H9 (cell line): ENCODE data around the gene CBX8. TPM values are rescaled to one million over a fixed set of nuclear protein-coding genes. Genes with fewer than 3 reads are reported as not detected.

Source experiments
- DNase-seq: peaks from one replicate; pipeline ENCODE4 v3.0.0-alpha.2; 2017
- H2AFZ ChIP-seq: one replicate; pipeline ENCODE4 v1.6.1; 2013; ENCODE audit warnings: mild to moderate bottlenecking, low read length, control low read depth, moderate library complexity
- H2AK5ac ChIP-seq: 2 replicates; pipeline ENCODE4 v1.6.1; 2013; ENCODE audit warnings: low read length, control low read depth, mixed read lengths; ENCODE audit not compliant: insufficient read length
- H2BK120ac ChIP-seq: one replicate; pipeline ENCODE4 v1.6.1; 2013; ENCODE audit warnings: low read depth, mild to moderate bottlenecking, low read length, control low read depth, inconsistent platforms; ENCODE audit not compliant: poor library complexity, severe bottlenecking
- H2BK12ac ChIP-seq: 2 replicates; pipeline ENCODE4 v1.6.1; 2013; ENCODE audit warnings: low read length, control low read depth, mixed read lengths, low read depth; ENCODE audit not compliant: insufficient read length
- H2BK15ac ChIP-seq: 2 replicates; pipeline ENCODE4 v1.6.1; 2013; ENCODE audit warnings: low read depth, low read length, control low read depth
- H2BK20ac ChIP-seq: one replicate; pipeline ENCODE4 v1.6.1; 2013; ENCODE audit warnings: low read depth, mild to moderate bottlenecking, low read length, control low read depth, inconsistent platforms; ENCODE audit not compliant: poor library complexity, severe bottlenecking
- H2BK5ac ChIP-seq: 2 replicates; pipeline ENCODE4 v1.6.1; 2013; ENCODE audit warnings: low read length, control low read depth, mixed read lengths; ENCODE audit not compliant: insufficient read length
- H3K14ac ChIP-seq: 2 replicates; pipeline ENCODE4 v1.6.1; 2013; ENCODE audit warnings: low read length, control low read depth; ENCODE audit not compliant: insufficient read depth
- H3K18ac ChIP-seq: 2 replicates; pipeline ENCODE4 v1.6.1; 2013; ENCODE audit warnings: low read depth, mild to moderate bottlenecking, mixed read lengths, low read length, control low read depth; ENCODE audit not compliant: insufficient read length
- H3K23ac ChIP-seq: 2 replicates; pipeline ENCODE4 v1.6.1; 2013; ENCODE audit warnings: low read length, control low read depth, mixed read lengths, low read depth; ENCODE audit not compliant: insufficient read length
- H3K23me2 ChIP-seq: 2 replicates; pipeline ENCODE4 v1.6.1; 2013; ENCODE audit warnings: low read depth, mild to moderate bottlenecking, mixed read lengths, low read length, control low read depth; ENCODE audit not compliant: insufficient read length, poor library complexity, severe bottlenecking
- H3K27ac ChIP-seq: 2 replicates; pipeline ENCODE4 v1.5.1; 2013; ENCODE audit warnings: low read length, control low read depth, mixed read lengths, low read depth; ENCODE audit not compliant: insufficient read length
- H3K27me3 ChIP-seq: 2 replicates; pipeline ENCODE4 v1.6.1; 2013; ENCODE audit warnings: low read length, control low read depth, inconsistent platforms; ENCODE audit not compliant: insufficient read depth
- H3K4ac ChIP-seq: 2 replicates; pipeline ENCODE4 v1.6.1; 2013; ENCODE audit warnings: low read depth, mild to moderate bottlenecking, control low read depth, inconsistent platforms, low read length, moderate library complexity
- H3K4me1 ChIP-seq: 2 replicates; pipeline ENCODE4 v1.6.1; 2013; ENCODE audit warnings: low read length, control low read depth, inconsistent platforms; ENCODE audit not compliant: insufficient read depth
- H3K4me2 ChIP-seq: 2 replicates; pipeline ENCODE4 v1.6.1; 2013; ENCODE audit warnings: low read length, control low read depth, mixed read lengths; ENCODE audit not compliant: insufficient read length, insufficient read depth
- H3K56ac ChIP-seq: 2 replicates; pipeline ENCODE4 v1.6.1; 2013; ENCODE audit warnings: low read depth, mild to moderate bottlenecking, mixed read lengths, low read length, control low read depth; ENCODE audit not compliant: insufficient read length
- H3K79me1 ChIP-seq: 2 replicates; pipeline ENCODE4 v1.6.1; 2013; ENCODE audit warnings: low read depth, mild to moderate bottlenecking, moderate library complexity, low read length, control low read depth, inconsistent platforms; ENCODE audit not compliant: insufficient read depth, poor library complexity, severe bottlenecking
- H3K79me2 ChIP-seq: 2 replicates; pipeline ENCODE4 v1.6.1; 2013; ENCODE audit warnings: low read length, control low read depth, inconsistent platforms; ENCODE audit not compliant: insufficient read depth
- H3K9ac ChIP-seq: 2 replicates; pipeline ENCODE4 v1.6.1; 2013; ENCODE audit warnings: low read length, control low read depth, mixed read lengths; ENCODE audit not compliant: insufficient read length; ENCODE audit errors: extremely low read depth
- H3K9me3 ChIP-seq: one replicate; pipeline ENCODE4 v1.6.1; 2013; ENCODE audit warnings: low read depth, low read length, inconsistent platforms; ENCODE audit not compliant: control insufficient read depth
- H3T11ph ChIP-seq: one replicate; pipeline ENCODE4 v1.6.1; 2013; ENCODE audit warnings: mild to moderate bottlenecking, low read length, control low read depth, inconsistent platforms
- H4K20me1 ChIP-seq: one replicate; pipeline ENCODE4 v1.6.1; 2013; ENCODE audit not compliant: control insufficient read depth, insufficient read length, insufficient read depth
- H4K5ac ChIP-seq: 2 replicates; pipeline ENCODE4 v1.6.1; 2013; ENCODE audit warnings: low read depth, mild to moderate bottlenecking, mixed read lengths, low read length, control low read depth; ENCODE audit not compliant: insufficient read length
- H4K8ac ChIP-seq: replicated peaks from 2 replicates; pipeline ENCODE4 v1.6.1; 2013; ENCODE audit warnings: low read length, control low read depth, mixed read lengths, low read depth; ENCODE audit not compliant: insufficient read length
- H4K91ac ChIP-seq: 2 replicates; pipeline ENCODE4 v1.6.1; 2013; ENCODE audit warnings: low read depth, mild to moderate bottlenecking, moderate library complexity, mixed read lengths, low read length, control low read depth; ENCODE audit not compliant: insufficient read length
- H3K27ac Mint-ChIP-seq, 3 experiments: 2 replicates in 2 of 3; 3 replicates in 1 of 3; pipeline ENCODE4 v1.8.0; 2020 to 2021; ENCODE audit warnings: mixed read lengths in 3 of 3, mild to moderate bottlenecking in 1 of 3, moderate library complexity in 1 of 3
- H3K27me3 Mint-ChIP-seq: 2 replicates; pipeline ENCODE4 v1.8.0; 2021; ENCODE audit warnings: low read depth, mild to moderate bottlenecking, moderate library complexity, mixed read lengths
- H3K36me3 Mint-ChIP-seq, 3 experiments: 2 replicates in 2 of 3; 3 replicates in 1 of 3; pipeline ENCODE4 v1.8.0; 2020 to 2021; ENCODE audit warnings: low read depth in 3 of 3, mixed read lengths in 3 of 3; ENCODE audit not compliant: insufficient read depth in 1 of 3
- H3K4me1 Mint-ChIP-seq, 2 experiments: 2 replicates each; pipeline ENCODE4 v1.8.0; 2020; ENCODE audit warnings: mixed read lengths in 2 of 2
- H3K4me3 Mint-ChIP-seq, 2 experiments: 2 replicates in 1 of 2; 3 replicates in 1 of 2; pipeline ENCODE4 v1.8.0; 2020 to 2021; ENCODE audit warnings: mild to moderate bottlenecking in 2 of 2, mixed read lengths in 2 of 2, moderate library complexity in 1 of 2
- H3K9me3 Mint-ChIP-seq, 2 experiments: 2 replicates in 1 of 2; 3 replicates in 1 of 2; pipeline ENCODE4 v1.8.0; 2020; ENCODE audit warnings: mild to moderate bottlenecking in 2 of 2, mixed read lengths in 2 of 2, moderate library complexity in 1 of 2
- WGBS: extraction: QIAGEN DNeasy Blood & Tissue Kit; methylation state at CpG from one replicate; pipeline ENCODE4 v1.1.7; 2013; ENCODE audit warnings: missing lambda C conversion rate, low lambda C conversion rate, mixed read lengths; ENCODE audit not compliant: insufficient read length; ENCODE audit errors: extremely low coverage; 5-methylcytosine and 5-hydroxymethylcytosine counted together
- total RNA-seq: library from RNA; stranded (reverse); gene quantifications from 2 replicates; pipeline ENCODE4 v1.2.1, GENCODE V29; 2021
- TF ChIP-seq, protein P1 (sequence below): fragments of 200-600 bp; sonication (generic); conservative IDR thresholded peaks from 3 replicates; pipeline ENCODE4 v1.8.0; 2021; ENCODE audit warnings: antibody characterized with exemption, mild to moderate bottlenecking

CBX8 gene
- total RNA-seq, 1 experiment from 2014 or later, result 1.2 TPM

DNA sequence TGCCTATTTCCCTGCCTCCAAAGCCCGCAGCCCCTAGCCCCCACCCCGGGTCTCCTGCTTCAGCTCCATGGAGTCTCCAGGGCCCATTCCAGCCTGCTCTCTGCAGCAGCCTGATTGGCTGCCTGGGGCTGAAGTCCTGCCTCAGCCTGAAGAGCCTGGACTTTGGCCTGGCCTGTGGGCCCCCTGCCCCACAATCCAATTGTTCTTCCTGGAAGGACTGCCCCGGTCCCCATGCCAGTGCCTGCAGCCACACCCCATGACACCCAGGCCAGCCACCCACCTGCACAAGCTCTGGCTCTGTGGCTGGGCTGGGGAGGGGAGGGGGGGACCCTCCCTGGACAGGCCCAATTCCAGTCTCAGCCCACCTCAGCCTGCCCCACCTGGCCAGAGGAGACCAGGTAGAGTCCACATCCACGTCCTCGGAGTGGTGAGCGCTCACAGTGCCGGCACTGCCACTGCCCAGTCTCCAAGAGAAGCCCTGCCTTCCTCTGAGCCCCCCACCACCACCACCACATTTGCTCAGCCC lies 53.9 kb downstream of the CBX8 start:
- Histone ChIP-seq H3K14ac (no peak overlapping the region), H2BK15ac (no peak overlapping the region), H4K20me1 (peaks cover 4% of the 10 kb centered on the region), H2AFZ (no peak overlapping the region), H4K91ac (no peak overlapping the region), H3K4ac (no peak overlapping the region), H3K18ac (no peak overlapping the region), H3K23me2 (peaks cover 13% of the 10 kb centered on the region), H3K9me3 (no peaks in the 10 kb centered on the region), H3K9ac (no peak overlapping the region), H2BK12ac (no peak overlapping the region), H3K79me2 (no peaks in the 10 kb centered on the region), H3K23ac (no peak overlapping the region), H3T11ph (no peak overlapping the region), H3K4me1 (peaks cover 2% of the 10 kb centered on the region; the same call in 1 of the 2 replicates), H3K56ac (no peak overlapping the region), H2AK5ac (no peak overlapping the region), H2BK120ac (no peak overlapping the region), H4K8ac (no peak overlapping the region), H3K79me1 (no peaks in the 10 kb centered on the region), H3K27ac (no peak overlapping the region), H3K4me2 (no peak overlapping the region), H4K5ac (no peak overlapping the region), H2BK20ac (no peak overlapping the region), H3K27me3 (peaks cover 15% of the 10 kb centered on the region; the same call in 1 of the 2 replicates), H2BK5ac (no peak overlapping the region)
- no peak overlapping the region for H3K4me3 Mint-ChIP-seq
- no peak overlapping the region for H3K27ac Mint-ChIP-seq
- H3K4me1 Mint-ChIP-seq, result peaks cover 12 to 22% of the 10 kb centered on the region in 2 experiments
- peaks cover 92% of the 10 kb centered on the region for H3K27me3 Mint-ChIP-seq
- WGBS, result no CpG with 5 or more reads among the region's 7 CpGs
- TF ChIP-seq, protein P1, sequence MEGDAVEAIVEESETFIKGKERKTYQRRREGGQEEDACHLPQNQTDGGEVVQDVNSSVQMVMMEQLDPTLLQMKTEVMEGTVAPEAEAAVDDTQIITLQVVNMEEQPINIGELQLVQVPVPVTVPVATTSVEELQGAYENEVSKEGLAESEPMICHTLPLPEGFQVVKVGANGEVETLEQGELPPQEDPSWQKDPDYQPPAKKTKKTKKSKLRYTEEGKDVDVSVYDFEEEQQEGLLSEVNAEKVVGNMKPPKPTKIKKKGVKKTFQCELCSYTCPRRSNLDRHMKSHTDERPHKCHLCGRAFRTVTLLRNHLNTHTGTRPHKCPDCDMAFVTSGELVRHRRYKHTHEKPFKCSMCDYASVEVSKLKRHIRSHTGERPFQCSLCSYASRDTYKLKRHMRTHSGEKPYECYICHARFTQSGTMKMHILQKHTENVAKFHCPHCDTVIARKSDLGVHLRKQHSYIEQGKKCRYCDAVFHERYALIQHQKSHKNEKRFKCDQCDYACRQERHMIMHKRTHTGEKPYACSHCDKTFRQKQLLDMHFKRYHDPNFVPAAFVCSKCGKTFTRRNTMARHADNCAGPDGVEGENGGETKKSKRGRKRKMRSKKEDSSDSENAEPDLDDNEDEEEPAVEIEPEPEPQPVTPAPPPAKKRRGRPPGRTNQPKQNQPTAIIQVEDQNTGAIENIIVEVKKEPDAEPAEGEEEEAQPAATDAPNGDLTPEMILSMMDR, result no peak
- no peaks in the 10 kb centered on the region; a peak in 1 of 5 replicates for H3K9me3 Mint-ChIP-seq
- H3K36me3 Mint-ChIP-seq, result no peaks in the 10 kb centered on the region
- no peak for DNase-seq
